Measurements from ENCODE around the gene OR5K3. TPM values are rescaled to one million over a fixed set of nuclear protein-coding genes. Genes with fewer than 3 reads are reported as not detected.

The OR5K3 gene
- total RNA-seq, 1 experiment from 2014 or later, result not detected

DNA sequence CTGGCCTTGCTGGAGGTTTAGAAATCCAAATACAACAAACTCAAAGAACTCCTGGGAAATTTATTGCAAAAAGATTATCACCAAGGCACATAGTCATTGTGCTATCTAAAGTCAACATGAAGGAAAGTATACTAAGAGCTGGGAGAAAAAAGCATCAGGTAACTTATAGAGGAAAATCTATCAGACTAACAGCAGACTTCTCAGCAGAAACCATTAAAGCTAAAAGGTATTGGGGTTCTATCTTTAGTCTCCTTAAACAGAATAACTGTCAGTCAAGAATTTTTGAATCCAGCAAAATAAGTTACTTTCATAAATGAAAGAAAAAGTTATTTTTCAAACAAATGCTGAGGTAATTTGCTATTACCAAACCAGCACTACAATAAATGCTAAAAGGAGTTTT lies 8.0 kb downstream of the OR5K3 start:
- no TSS peak for BruUV-seq (replicated peaks)
- Mint-ChIP-seq H3K9me3 (ENCODE audit: low read depth, unreplicated experiment) (peaks cover 8% of the 10 kb centered on the region), H3K4me1 (ENCODE audit: low read depth, unreplicated experiment) (no peaks in the 10 kb centered on the region)

GRCh38 chr3:98402507-98402906 lies 12.0 kb downstream of the OR5K3 start:
- CTCF ChIA-PET, result no interaction called here
- Mint-ChIP-seq H3K27me3 (ENCODE audit: unreplicated experiment) (peaks cover 23% of the 10 kb centered on the region), H3K4me3 (ENCODE audit: low read depth, unreplicated experiment) (no peak overlapping the region), H3K4me1 (ENCODE audit: low read depth, unreplicated experiment) (no peaks in the 10 kb centered on the region), H3K27ac (ENCODE audit: unreplicated experiment) (no peak overlapping the region), H3K9me3 (ENCODE audit: low read depth, unreplicated experiment) (peaks cover 19% of the 10 kb centered on the region), H3K36me3 (ENCODE audit: insufficient read depth, unreplicated experiment) (no peaks in the 10 kb centered on the region)
- BruUV-seq (replicated peaks), result no TSS peak
- intact Hi-C loops (cut with micrococcal nuclease; ENCODE audit: unreplicated experiment), result no loop called here
- no peak for TF ChIP-seq CTCF (IDR thresholded peaks at IDR 0.05; ENCODE audit: unreplicated experiment)
- no peak for DNase-seq

More for the DNA sequence above, 8.0 kb downstream of the OR5K3 start:
- DNase-seq, result no peak
- no peak overlapping the region for H3K4me3 Mint-ChIP-seq (ENCODE audit: low read depth, unreplicated experiment)
- H3K27me3 Mint-ChIP-seq (ENCODE audit: unreplicated experiment), result peaks cover 8% of the 10 kb centered on the region
- no peak for TF ChIP-seq CTCF (IDR thresholded peaks at IDR 0.05; ENCODE audit: unreplicated experiment)
- CTCF ChIA-PET, result no interaction called here
- no peak overlapping the region for H3K27ac Mint-ChIP-seq (ENCODE audit: unreplicated experiment)
- no peaks in the 10 kb centered on the region for H3K36me3 Mint-ChIP-seq (ENCODE audit: insufficient read depth, unreplicated experiment)
- intact Hi-C loops (cut with micrococcal nuclease; ENCODE audit: unreplicated experiment), result no loop called here

GRCh38 chr3:98404010-98404409 lies 13.5 kb downstream of the OR5K3 start:
- H3K4me3 Mint-ChIP-seq (ENCODE audit: low read depth, unreplicated experiment), result no peak overlapping the region
- peaks cover 18% of the 10 kb centered on the region for H3K9me3 Mint-ChIP-seq (ENCODE audit: low read depth, unreplicated experiment)
- no peak for DNase-seq
- TF ChIP-seq CTCF (IDR thresholded peaks at IDR 0.05; ENCODE audit: unreplicated experiment), result no peak
- no peaks in the 10 kb centered on the region for H3K4me1 Mint-ChIP-seq (ENCODE audit: low read depth, unreplicated experiment)
- intact Hi-C loops (cut with micrococcal nuclease; ENCODE audit: unreplicated experiment), result no loop called here
- H3K36me3 Mint-ChIP-seq (ENCODE audit: insufficient read depth, unreplicated experiment), result no peaks in the 10 kb centered on the region
- H3K27me3 Mint-ChIP-seq (ENCODE audit: unreplicated experiment), result peaks cover 31% of the 10 kb centered on the region
- CTCF ChIA-PET, result no interaction called here
- no peak overlapping the region for H3K27ac Mint-ChIP-seq (ENCODE audit: unreplicated experiment)
- no TSS peak for BruUV-seq (replicated peaks)

DNA sequence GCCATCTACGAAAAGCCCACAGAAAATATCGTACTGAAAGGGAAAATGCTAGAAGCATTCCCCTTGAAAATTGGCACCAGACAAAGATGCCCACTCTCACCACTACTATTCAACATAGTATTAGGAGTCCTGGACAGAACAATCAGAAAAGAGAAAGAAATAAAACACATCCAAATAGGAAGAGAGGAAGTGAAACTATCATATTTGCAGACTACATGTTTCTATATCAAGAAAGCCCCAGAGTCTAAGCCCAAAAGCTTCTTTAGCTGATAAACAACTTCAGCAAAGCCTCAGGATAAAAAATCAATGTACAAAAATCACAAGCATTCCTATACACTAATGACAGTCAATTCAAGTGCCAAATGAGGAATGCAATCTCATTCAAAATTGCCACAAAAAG lies 15.6 kb downstream of the OR5K3 start:
- H3K4me1 Mint-ChIP-seq (ENCODE audit: low read depth, unreplicated experiment), result no peaks in the 10 kb centered on the region
- H3K27me3 Mint-ChIP-seq (ENCODE audit: unreplicated experiment), result peaks cover 23% of the 10 kb centered on the region
- no TSS peak for BruUV-seq (replicated peaks)
- H3K9me3 Mint-ChIP-seq (ENCODE audit: low read depth, unreplicated experiment), result peaks cover 18% of the 10 kb centered on the region
- intact Hi-C loops (cut with micrococcal nuclease; ENCODE audit: unreplicated experiment), result no loop called here
- no peak overlapping the region for H3K4me3 Mint-ChIP-seq (ENCODE audit: low read depth, unreplicated experiment)
- no peak for DNase-seq
- H3K36me3 Mint-ChIP-seq (ENCODE audit: insufficient read depth, unreplicated experiment), result no peaks in the 10 kb centered on the region
- H3K27ac Mint-ChIP-seq (ENCODE audit: unreplicated experiment), result no peak overlapping the region
- no peak for TF ChIP-seq CTCF (IDR thresholded peaks at IDR 0.05; ENCODE audit: unreplicated experiment)
- CTCF ChIA-PET, result no interaction called here

DNA sequence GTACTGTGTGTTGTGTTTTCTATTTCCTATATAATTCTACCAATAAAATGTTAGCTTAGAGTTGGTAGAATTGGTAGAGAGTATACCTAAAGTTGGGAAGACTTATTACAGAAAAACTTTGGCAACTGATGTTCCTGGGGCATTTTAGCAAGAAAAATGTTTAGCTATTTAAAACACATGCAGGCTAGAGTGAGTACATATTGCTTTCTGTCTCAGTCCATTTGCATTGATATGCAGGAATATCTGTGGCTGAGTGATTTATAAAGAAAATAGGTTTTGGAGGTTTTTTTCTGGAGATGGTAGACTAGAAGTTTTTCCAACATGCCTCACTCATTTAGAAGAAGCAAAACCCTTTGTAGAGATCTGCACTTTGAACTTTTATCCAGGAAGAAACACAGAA lies 42.1 kb downstream of the OR5K3 start:
- Mint-ChIP-seq H3K4me3 (ENCODE audit: low read depth, unreplicated experiment) (no peak overlapping the region), H3K27me3 (ENCODE audit: unreplicated experiment) (no peaks in the 10 kb centered on the region), H3K27ac (ENCODE audit: unreplicated experiment) (no peak overlapping the region), H3K9me3 (ENCODE audit: low read depth, unreplicated experiment) (peaks cover 4% of the 10 kb centered on the region), H3K4me1 (ENCODE audit: low read depth, unreplicated experiment) (no peaks in the 10 kb centered on the region), H3K36me3 (ENCODE audit: insufficient read depth, unreplicated experiment) (no peaks in the 10 kb centered on the region)
- BruUV-seq (replicated peaks), result no TSS peak
- TF ChIP-seq CTCF (IDR thresholded peaks at IDR 0.05; ENCODE audit: unreplicated experiment), result no peak
- CTCF ChIA-PET, result no interaction called here
- DNase-seq, result no peak
- intact Hi-C loops (cut with micrococcal nuclease; ENCODE audit: unreplicated experiment), result no loop called here
